GM23338 (cell line): ENCODE results near the gene CIAO2A. TPM values are rescaled to one million over a fixed set of nuclear protein-coding genes. Genes with fewer than 3 reads are reported as not detected.

Experiments
- ATAC-seq: fragments of 200-7000 bp; cut with Tn5 transposase; 3 replicates; pipeline ENCODE4 v1.9.1; 2020
- DNase-seq: peaks from one replicate; pipeline ENCODE4 v3.0.0-alpha.2; 2015; ENCODE audit warnings: low spot score
- H2AFZ ChIP-seq: fragments of 200-600 bp; sonication (generic); 2 replicates; pipeline ENCODE4 v1.8.0; 2016; ENCODE audit warnings: antibody characterized with exemption, mild to moderate bottlenecking, moderate library complexity
- H3F3A ChIP-seq: fragments of 200-600 bp; sonication (generic); replicated peaks from 2 replicates; pipeline ENCODE4 v1.8.0; 2017; ENCODE audit warnings: antibody characterized with exemption, mixed run types, low read depth
- H3K27ac ChIP-seq: fragments of 200-600 bp; sonication (generic); 2 replicates; pipeline ENCODE4 v1.6.1; 2016; ENCODE audit warnings: low read depth
- H3K27me3 ChIP-seq: fragments of 200-600 bp; sonication (generic); 2 replicates; pipeline ENCODE4 v1.8.0; 2016; ENCODE audit warnings: mild to moderate bottlenecking, mixed run types, moderate library complexity; ENCODE audit not compliant: insufficient read depth
- H3K36me3 ChIP-seq: fragments of 200-600 bp; sonication (generic); 2 replicates; pipeline ENCODE4 v1.8.0; 2016; ENCODE audit warnings: mild to moderate bottlenecking; ENCODE audit not compliant: insufficient read depth
- H3K4me1 ChIP-seq: fragments of 200-600 bp; sonication (generic); 2 replicates; pipeline ENCODE4 v1.8.0; 2016; ENCODE audit warnings: mild to moderate bottlenecking, moderate library complexity; ENCODE audit not compliant: insufficient read depth
- H3K4me2 ChIP-seq: fragments of 200-600 bp; sonication (generic); 2 replicates; pipeline ENCODE4 v1.7.1; 2017; ENCODE audit warnings: mixed run types
- H3K4me3 ChIP-seq: fragments of 200-600 bp; sonication (generic); 2 replicates; pipeline ENCODE4 v1.6.1; 2016; ENCODE audit warnings: mixed run types
- H3K79me2 ChIP-seq: fragments of 200-600 bp; sonication (generic); replicated peaks from 2 replicates; pipeline ENCODE4 v1.8.0; 2017; ENCODE audit warnings: mild to moderate bottlenecking; ENCODE audit not compliant: insufficient read depth
- H3K9me2 ChIP-seq: fragments of 200-600 bp; sonication (generic); 2 replicates; pipeline ENCODE4 v1.8.0; 2017; ENCODE audit not compliant: insufficient read depth
- H4K20me1 ChIP-seq: fragments of 200-600 bp; sonication (generic); replicated peaks from 2 replicates; pipeline ENCODE4 v1.8.0; 2017; ENCODE audit warnings: mild to moderate bottlenecking; ENCODE audit not compliant: insufficient read depth
- H3K27ac Mint-ChIP-seq: 2 replicates; pipeline ENCODE4 v1.8.0; 2020; ENCODE audit warnings: inconsistent platforms, mild to moderate bottlenecking, moderate library complexity, mixed read lengths
- H3K27me3 Mint-ChIP-seq: 3 replicates; pipeline ENCODE4 v1.8.0; 2022; ENCODE audit warnings: low read depth, mild to moderate bottlenecking, moderate library complexity, mixed read lengths, inconsistent platforms; ENCODE audit not compliant: insufficient read depth, poor library complexity
- H3K36me3 Mint-ChIP-seq: 3 replicates; pipeline ENCODE4 v1.8.0; 2021; ENCODE audit warnings: low read depth, mild to moderate bottlenecking, inconsistent platforms, moderate library complexity, mixed read lengths
- H3K4me1 Mint-ChIP-seq: 3 replicates; pipeline ENCODE4 v1.8.0; 2020; ENCODE audit warnings: mild to moderate bottlenecking, inconsistent platforms, mixed read lengths
- H3K4me3 Mint-ChIP-seq: 3 replicates; pipeline ENCODE4 v1.8.0; 2021; ENCODE audit warnings: moderate library complexity, mild to moderate bottlenecking, inconsistent platforms, mixed read lengths
- H3K9me3 Mint-ChIP-seq: 3 replicates; pipeline ENCODE4 v1.8.0; 2020; ENCODE audit warnings: moderate library complexity, mild to moderate bottlenecking, inconsistent platforms, mixed read lengths
- CREB1 ChIP-seq: fragments of 250-450 bp; sonication (Bioruptor Pico); IDR thresholded peaks from 2 replicates; pipeline ENCODE4 v1.5.0; 2020; ENCODE audit warnings: low read depth, mild to moderate bottlenecking, moderate library complexity
- EZH2phosphoT487 ChIP-seq: fragments of 200-600 bp; sonication (generic); IDR thresholded peaks from one replicate; pipeline ENCODE4 v1.8.1; 2018; ENCODE audit warnings: antibody characterized with exemption; ENCODE audit not compliant: unreplicated experiment
- NANOG ChIP-seq: IDR thresholded peaks from 2 replicates; pipeline ENCODE4 v1.6.1; 2016; ENCODE audit warnings: antibody characterized with exemption, borderline replicate concordance
- REST ChIP-seq: IDR thresholded peaks from one replicate; pipeline ENCODE4 v1.6.1; 2018; ENCODE audit warnings: antibody characterized with exemption; ENCODE audit not compliant: unreplicated experiment
- ZNF462 ChIP-seq: fragments of 250-450 bp; sonication (Bioruptor Pico); IDR thresholded peaks from 2 replicates; pipeline ENCODE4 v1.5.0; 2020; ENCODE audit warnings: mild to moderate bottlenecking, moderate library complexity
- polyA plus RNA-seq: library from polyadenylated mRNA; unstranded; fragments of >200 nt; fragmentation: Nextera tagmentation; extraction: Ambion mirVana; gene quantifications from 2 replicates; pipeline ENCODE4 v1.2.1, GENCODE V29; 2016
- total RNA-seq: library from RNA; depleted of rRNA; stranded (reverse); fragments of >200 nt; shearing (Covaris generic); gene quantifications from 2 replicates; pipeline ENCODE4 v1.2.3, GENCODE V29; 2014
- TF ChIP-seq, protein P1 (sequence below): IDR thresholded peaks from 2 replicates; pipeline ENCODE4 v1.6.1; 2016; ENCODE audit warnings: antibody characterized with exemption

The CIAO2A gene
- total and polyA plus RNA-seq, 2 experiments from 2014 or later = 132 to 318 TPM

DNA sequence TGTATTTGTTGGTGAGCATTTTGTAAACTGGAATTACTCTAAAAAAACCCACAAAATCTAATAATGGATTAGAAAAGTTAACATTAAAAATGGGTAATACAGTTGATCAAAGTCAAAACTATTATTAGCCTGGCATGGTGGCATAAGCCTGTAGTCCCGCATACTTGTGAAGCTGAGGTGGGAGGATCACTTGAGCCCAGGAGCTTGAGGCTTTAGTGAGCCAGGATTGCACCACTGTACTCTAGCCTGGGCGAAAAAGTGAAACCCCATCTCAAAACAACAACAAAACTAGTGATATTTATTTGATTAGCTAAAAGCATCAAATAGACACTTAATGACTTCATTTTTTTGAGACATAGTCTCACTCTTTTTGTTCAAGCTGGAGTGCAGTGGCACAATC is 5.7 kb upstream of the CIAO2A start:
- ATAC-seq (no peak), DNase-seq (no peak)
- Histone ChIP-seq H3K4me3 (no peak overlapping the region), H3K79me2 (peaks cover 80% of the 10 kb centered on the region), H3K4me2 (no peak overlapping the region), H3K9me2 (no peaks in the 10 kb centered on the region), H3K4me1 (peaks cover 20% of the 10 kb centered on the region), H3K27me3 (no peaks in the 10 kb centered on the region), H2AFZ (no peak overlapping the region), H4K20me1 (peaks cover 9% of the 10 kb centered on the region; the same call in 1 of the 2 replicates), H3K27ac (no peak overlapping the region), H3K36me3 (no peaks in the 10 kb centered on the region), H3F3A (no peaks in the 10 kb centered on the region)
- TF ChIP-seq NANOG = no peak
- TF ChIP-seq, protein P1, sequence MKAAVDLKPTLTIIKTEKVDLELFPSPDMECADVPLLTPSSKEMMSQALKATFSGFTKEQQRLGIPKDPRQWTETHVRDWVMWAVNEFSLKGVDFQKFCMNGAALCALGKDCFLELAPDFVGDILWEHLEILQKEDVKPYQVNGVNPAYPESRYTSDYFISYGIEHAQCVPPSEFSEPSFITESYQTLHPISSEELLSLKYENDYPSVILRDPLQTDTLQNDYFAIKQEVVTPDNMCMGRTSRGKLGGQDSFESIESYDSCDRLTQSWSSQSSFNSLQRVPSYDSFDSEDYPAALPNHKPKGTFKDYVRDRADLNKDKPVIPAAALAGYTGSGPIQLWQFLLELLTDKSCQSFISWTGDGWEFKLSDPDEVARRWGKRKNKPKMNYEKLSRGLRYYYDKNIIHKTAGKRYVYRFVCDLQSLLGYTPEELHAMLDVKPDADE = no peak
- TF ChIP-seq ZNF462 (CRISPR knock-in tag) = no peak
- TF ChIP-seq EZH2phosphoT487 = no peak
- no peak for TF ChIP-seq REST
- TF ChIP-seq CREB1 = no peak
- H3K4me1 Mint-ChIP-seq = peaks cover 13% of the 10 kb centered on the region
- H3K36me3 Mint-ChIP-seq = no peaks in the 10 kb centered on the region
- peaks cover 5% of the 10 kb centered on the region for H3K27me3 Mint-ChIP-seq
- H3K9me3 Mint-ChIP-seq = no peaks in the 10 kb centered on the region
- H3K27ac Mint-ChIP-seq = no peak overlapping the region
- no peak overlapping the region for H3K4me3 Mint-ChIP-seq
